TTC549 (cell line): ENCODE measurements around the gene REV1.
"Not testable (repeated sequence)": the region's sequence is repeated elsewhere in the genome, so short reads cannot be mapped to it uniquely, and the experiment has no call there.

Experiments used
- FAIRE-seq: peaks from 2 replicates; lab custom pipeline; 2012; peaks lifted over from hg19 to GRCh38; lab: Jason Lieb, UNC

REV1 gene

GRCh38 chr2:99403084-99403483 is 86.7 kb downstream of the REV1 start:
- no peak for FAIRE-seq

DNA sequence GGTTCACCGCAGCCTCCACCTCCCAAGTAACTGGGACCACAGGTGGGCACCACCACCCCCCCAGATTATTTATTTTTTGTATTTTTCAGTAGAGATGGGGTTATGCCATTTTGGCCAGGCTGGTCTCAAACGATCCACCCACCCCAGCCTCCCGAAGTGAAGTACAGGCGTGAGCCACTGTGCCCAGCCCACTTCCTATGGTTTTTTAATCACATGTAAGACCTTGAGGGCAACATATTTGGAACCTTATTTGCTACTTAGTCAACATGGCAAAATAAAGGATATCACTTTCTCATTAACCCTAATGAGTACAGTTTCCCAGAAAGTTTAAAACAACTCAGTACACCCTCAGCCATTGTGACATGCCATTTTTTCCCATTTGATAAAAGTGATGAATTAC is 88.0 kb downstream of the REV1 start:
- FAIRE-seq, result no peak

- no peak for FAIRE-seq
Measured at GRCh38 chr2:99399795-99400194, 90.0 kb downstream of the REV1 start.

- FAIRE-seq, result no peak
Measured at GRCh38 chr2:99399063-99399462, 90.8 kb downstream of the REV1 start.

- FAIRE-seq, result no peak
Measured at GRCh38 chr2:99398303-99398702, 91.5 kb downstream of the REV1 start.

DNA sequence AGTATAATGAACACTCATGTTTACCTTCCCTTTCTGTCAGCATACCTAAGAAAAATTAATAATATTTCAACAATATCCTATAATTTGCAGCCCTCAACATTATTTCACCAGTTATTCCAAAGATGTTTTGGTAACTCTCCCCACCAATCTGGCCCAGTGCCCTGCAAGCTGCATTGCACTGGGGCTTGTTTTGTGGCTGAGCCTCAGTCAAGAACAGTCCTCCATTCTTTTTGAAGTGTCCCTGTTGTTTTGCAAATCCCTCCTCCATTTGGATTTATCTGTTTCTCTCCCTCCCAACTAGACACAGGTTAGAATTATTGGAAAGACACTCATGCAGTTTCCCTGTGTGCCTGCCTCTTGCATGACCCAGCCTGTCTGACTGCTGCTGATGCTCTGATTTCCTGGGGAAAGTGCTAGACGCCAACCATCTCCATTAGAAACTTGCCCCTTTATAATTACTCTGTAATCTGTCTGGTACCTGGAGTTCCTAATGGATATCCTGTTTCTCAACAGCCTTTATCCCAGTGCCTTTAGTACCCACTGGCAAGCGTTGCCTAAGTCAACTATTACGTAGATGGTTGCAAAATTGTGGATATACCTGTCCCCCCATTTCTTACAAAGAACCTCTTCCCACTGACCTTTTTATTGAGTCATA is 92.4 kb downstream of the REV1 start:
- no peak for FAIRE-seq

DNA sequence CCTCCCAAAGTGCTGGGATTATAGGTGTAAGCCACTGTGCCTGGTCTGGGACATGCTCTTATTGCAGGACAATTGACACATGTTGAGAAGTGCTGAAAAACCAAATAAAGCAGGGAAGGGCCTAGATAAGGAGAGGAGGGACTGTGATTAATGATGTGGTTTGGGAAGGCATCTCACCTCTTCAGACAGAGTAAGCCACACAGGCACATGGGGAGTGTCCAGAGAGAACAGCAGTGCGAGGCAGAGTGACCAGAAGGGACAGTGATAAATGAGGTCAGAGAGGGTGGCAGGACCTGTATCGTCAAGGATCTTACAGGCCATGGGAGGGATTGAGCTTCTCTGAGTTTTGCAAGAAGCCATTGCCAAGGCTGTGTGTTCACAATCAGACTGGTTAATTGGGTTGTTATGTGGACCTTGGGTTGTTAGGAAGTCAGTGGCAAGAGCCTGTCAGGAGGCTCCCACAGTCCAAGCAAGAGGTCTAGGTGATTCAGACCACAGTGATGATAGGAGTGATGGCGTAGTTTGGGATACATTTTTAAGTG is 94.2 kb downstream of the REV1 start:
- no peak for FAIRE-seq

DNA sequence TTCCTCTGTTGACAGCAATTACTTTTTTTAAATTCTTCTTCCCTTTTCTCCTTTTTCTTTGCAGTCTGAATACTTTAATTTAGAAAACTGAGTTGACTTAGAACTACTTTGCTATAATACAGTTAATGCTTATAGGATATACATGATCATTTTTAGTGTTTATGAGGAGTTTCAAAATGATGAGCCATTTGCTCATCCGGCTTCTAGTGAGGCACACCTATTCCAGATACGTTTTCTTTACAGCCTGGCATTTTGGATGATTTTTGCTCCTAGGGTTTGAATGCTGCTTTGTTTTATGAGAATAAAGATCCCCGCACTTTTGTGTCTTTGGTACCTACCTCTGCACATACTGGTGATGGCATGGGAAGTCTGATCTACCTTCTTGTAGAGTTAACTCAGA is 99.9 kb downstream of the REV1 start:
- no peak for FAIRE-seq

DNA sequence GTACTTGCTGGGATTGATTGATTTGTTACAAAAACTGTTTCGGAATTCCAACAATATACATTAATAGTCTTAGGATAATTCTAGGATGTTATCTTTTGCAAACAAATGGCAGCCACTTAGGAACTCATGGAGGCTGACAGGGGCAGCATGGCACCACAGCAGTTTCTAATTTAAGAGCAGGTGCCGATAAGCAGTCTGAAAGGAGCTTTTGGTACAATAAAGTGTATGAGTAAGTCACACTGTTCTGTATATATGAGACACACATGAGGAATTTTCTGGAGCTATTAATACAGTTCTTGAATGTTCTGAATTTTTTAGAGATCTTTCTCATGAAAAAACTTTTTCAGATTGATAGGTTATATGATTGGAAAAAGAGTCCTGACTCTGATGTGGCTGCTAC is 100.4 kb downstream of the REV1 start:
- no peak for FAIRE-seq

- FAIRE-seq, result no peak
Measured at GRCh38 chr2:99388892-99389291, 100.9 kb downstream of the REV1 start.

DNA sequence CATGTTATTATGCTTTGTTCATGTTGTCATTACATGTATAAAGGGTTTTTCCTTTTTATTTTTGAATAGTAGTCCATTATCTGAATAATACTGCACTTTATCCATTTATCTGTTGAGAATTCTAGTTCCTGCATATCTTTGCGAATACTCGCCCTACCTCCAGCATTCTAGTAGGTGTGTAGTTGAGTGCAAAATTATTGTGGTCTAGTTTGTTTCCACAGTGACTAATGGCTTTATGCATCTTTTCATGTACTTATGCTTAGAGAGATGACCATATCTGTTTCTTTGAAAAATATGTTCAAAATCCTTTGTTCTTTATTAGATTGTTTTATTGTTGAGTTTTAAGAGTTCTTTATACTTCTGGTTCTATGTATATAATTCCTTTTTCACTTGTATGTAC is 103.8 kb downstream of the REV1 start:
- FAIRE-seq, result no peak

DNA sequence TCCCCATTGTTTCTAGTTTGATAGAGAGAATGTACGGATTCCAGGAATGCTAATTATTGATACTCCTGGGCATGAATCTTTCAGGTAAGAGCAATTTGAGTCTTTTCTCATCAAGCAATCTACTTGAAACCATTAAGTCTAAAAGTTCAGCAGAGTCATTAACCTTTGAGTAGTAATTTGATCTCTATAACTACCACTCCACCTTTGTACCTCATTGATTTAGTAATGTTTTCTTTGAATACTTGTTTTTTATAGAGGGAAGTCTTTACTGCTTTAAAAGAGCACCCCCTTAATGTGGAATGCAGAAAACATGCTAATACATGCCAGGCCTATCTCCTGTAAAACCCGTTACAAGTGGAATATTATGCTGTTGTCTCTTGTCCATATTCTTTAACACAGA is 107.7 kb downstream of the REV1 start:
- FAIRE-seq, result no peak

GRCh38 chr2:99380376-99381010 is 109.3 kb downstream of the REV1 start:
- no peak for FAIRE-seq

GRCh38 chr2:99377879-99378278 is 111.9 kb downstream of the REV1 start:
- no peak for FAIRE-seq

GRCh38 chr2:99376254-99376864 is 113.5 kb downstream of the REV1 start:
- no peak for FAIRE-seq

DNA sequence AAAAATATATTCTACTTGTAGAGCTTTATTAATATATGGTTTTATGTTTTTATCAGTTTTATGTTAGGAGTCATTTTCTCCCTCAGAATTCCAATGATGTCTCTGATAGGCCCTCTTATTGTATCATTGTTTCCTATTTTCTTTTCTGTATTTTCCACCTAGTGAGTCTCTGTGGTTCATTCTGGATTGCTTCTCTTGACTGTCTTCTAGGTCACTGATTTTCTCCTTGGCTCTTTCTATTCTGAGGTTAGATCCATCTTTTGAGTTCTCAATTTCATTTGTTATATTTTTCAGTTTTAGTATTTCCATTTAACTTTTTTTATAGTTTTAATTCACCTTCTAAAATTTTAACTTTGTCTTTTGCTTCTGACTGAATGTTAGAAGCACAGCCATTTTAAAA is 115.1 kb downstream of the REV1 start:
- FAIRE-seq, result peak; percentile 39

DNA sequence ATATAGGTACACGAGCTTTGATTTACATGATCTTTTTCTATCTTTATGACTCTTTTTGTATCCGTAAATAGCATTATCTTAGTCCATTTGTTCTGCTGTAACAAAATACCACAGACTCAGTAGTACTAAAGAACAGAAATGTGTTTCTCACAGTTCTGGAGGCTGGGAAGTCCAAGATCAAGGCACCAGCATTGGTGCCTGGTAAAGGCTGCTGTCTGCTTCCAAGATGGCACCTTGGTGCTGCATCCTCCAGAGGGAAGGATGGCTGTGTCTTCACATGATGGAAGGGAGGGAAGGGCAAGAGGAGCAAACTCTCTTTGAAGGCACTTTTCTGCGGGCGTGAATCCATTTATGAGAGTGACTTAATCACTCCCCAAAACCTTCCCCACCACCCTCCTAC is 116.7 kb downstream of the REV1 start:
- FAIRE-seq, result no peak

DNA sequence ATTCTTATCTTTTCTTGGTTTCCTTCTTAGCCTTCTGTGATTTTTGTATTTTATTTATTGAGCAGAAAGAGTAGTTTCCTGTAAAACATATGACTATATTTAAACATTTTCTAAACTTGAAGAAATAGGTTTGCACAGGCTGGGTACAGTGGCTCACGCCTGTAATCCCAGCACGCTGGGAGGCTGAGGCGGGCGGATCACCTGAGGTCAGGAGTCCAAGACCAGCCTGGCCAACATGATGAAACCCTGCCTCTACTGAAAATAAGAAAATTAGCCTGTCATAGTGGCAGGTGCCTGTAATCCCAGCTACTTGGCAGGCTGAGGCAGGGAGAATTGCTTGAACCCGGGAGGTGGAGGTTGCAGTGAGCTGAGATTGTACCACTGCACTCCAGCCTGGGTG is 121.0 kb downstream of the REV1 start:
- FAIRE-seq, result not testable (repeated sequence)

DNA sequence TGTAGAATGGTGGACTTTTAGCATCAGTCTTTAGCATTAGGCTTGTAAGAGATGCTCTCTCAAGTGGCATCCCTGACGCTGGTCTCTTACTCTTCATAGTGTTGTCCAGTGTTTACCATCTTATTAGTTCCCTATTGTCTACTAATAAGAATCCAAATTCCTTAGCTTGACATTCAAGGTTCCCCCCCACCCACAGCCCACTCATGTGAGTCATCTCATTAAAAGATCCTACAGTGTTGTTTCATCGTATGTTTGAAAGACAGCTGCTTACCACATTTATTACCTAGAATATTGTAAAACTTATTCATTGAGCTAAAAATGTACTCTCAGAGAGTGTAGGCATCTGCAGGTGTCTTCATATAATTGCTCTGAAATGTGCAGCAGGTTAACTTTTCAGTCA is 124.2 kb downstream of the REV1 start:
- no peak for FAIRE-seq

- FAIRE-seq, result no peak
Measured at GRCh38 chr2:99356853-99357252, 133.0 kb downstream of the REV1 start.

DNA sequence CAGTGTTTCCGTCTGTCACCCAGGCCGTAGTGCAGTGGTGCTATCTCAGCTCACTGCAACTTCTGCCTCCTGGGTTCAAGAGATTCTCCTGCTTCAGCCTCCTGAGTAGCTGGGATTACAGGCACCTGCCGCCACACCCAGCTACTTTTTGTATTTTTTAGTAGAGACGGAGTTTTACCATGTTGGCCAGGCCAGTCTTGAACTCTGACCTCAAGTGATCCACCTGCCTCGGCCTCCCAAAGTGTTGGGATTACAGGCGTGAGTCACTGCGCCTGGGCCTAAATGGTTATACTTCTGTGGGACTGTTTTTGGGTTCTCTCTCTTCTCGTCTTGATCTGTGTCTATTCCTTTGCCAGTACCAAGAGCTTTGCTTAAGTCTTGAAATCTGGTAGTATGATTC is 135.0 kb downstream of the REV1 start:
- FAIRE-seq, result not testable (repeated sequence)

GRCh38 chr2:99354070-99354469 is 135.7 kb downstream of the REV1 start:
- no peak for FAIRE-seq
